ENCODE measurements around the gene SLC25A53. TPM values are rescaled to one million over a fixed set of nuclear protein-coding genes. Genes with fewer than 3 reads are reported as not detected.
"Not testable (repeated sequence)": the region's sequence is repeated elsewhere in the genome, so short reads cannot be mapped to it uniquely, and the experiment has no call there.

The SLC25A53 gene
- total RNA-seq, 1 donor from 2014 or later: 4.1 TPM

GRCh38 chrX:104085477-104085876 is 71.3 kb downstream of the SLC25A53 start:
- H3K27ac Mint-ChIP-seq (ENCODE audit: unreplicated experiment): no peak overlapping the region
- no peaks in the 10 kb centered on the region for H3K4me1 Mint-ChIP-seq (ENCODE audit: unreplicated experiment)
- peaks cover 6% of the 10 kb centered on the region for H3K9me3 Mint-ChIP-seq (ENCODE audit: unreplicated experiment)
- no peaks in the 10 kb centered on the region for H3K36me3 Mint-ChIP-seq (ENCODE audit: unreplicated experiment)
- H3K27me3 Mint-ChIP-seq (ENCODE audit: unreplicated experiment): no peaks in the 10 kb centered on the region
- no peak for TF ChIP-seq CTCF (IDR thresholded peaks at IDR 0.05)
- no peak overlapping the region for H3K4me3 Mint-ChIP-seq (ENCODE audit: unreplicated experiment)
- no peak for DNase-seq (ENCODE audit: extremely low spot score, unreplicated experiment)

- H3K36me3 Mint-ChIP-seq (ENCODE audit: unreplicated experiment): no peaks in the 10 kb centered on the region
- DNase-seq (ENCODE audit: extremely low spot score, unreplicated experiment): no peak
- no peak for TF ChIP-seq CTCF (IDR thresholded peaks at IDR 0.05)
- H3K9me3 Mint-ChIP-seq (ENCODE audit: unreplicated experiment): peaks cover 6% of the 10 kb centered on the region
- H3K27ac Mint-ChIP-seq (ENCODE audit: unreplicated experiment): no peak overlapping the region
- no peak overlapping the region for H3K4me3 Mint-ChIP-seq (ENCODE audit: unreplicated experiment)
- no peaks in the 10 kb centered on the region for H3K27me3 Mint-ChIP-seq (ENCODE audit: unreplicated experiment)
- H3K4me1 Mint-ChIP-seq (ENCODE audit: unreplicated experiment): no peaks in the 10 kb centered on the region
Observed at GRCh38 chrX:104084534-104085277, 72.1 kb downstream of the SLC25A53 start.

GRCh38 chrX:104084063-104084462 is 72.7 kb downstream of the SLC25A53 start:
- Mint-ChIP-seq H3K27me3 (ENCODE audit: unreplicated experiment) (no peaks in the 10 kb centered on the region), H3K36me3 (ENCODE audit: unreplicated experiment) (no peaks in the 10 kb centered on the region), H3K4me3 (ENCODE audit: unreplicated experiment) (no peak overlapping the region), H3K4me1 (ENCODE audit: unreplicated experiment) (no peaks in the 10 kb centered on the region), H3K27ac (ENCODE audit: unreplicated experiment) (no peak overlapping the region), H3K9me3 (ENCODE audit: unreplicated experiment) (peaks cover 6% of the 10 kb centered on the region)
- TF ChIP-seq CTCF (IDR thresholded peaks at IDR 0.05): no peak
- peak; percentile 81 for DNase-seq (ENCODE audit: extremely low spot score, unreplicated experiment)

GRCh38 chrX:104077854-104078253 is 79.0 kb downstream of the SLC25A53 start:
- not testable (repeated sequence) for DNase-seq (ENCODE audit: extremely low spot score, unreplicated experiment); H3K36me3 Mint-ChIP-seq (ENCODE audit: unreplicated experiment); H3K9me3 Mint-ChIP-seq (ENCODE audit: unreplicated experiment); H3K4me1 Mint-ChIP-seq (ENCODE audit: unreplicated experiment); H3K27ac Mint-ChIP-seq (ENCODE audit: unreplicated experiment); H3K27me3 Mint-ChIP-seq (ENCODE audit: unreplicated experiment); H3K4me3 Mint-ChIP-seq (ENCODE audit: unreplicated experiment)

- H3K4me1 Mint-ChIP-seq (ENCODE audit: unreplicated experiment); H3K4me3 Mint-ChIP-seq (ENCODE audit: unreplicated experiment); H3K9me3 Mint-ChIP-seq (ENCODE audit: unreplicated experiment); H3K27me3 Mint-ChIP-seq (ENCODE audit: unreplicated experiment); H3K27ac Mint-ChIP-seq (ENCODE audit: unreplicated experiment); H3K36me3 Mint-ChIP-seq (ENCODE audit: unreplicated experiment); DNase-seq (ENCODE audit: extremely low spot score, unreplicated experiment): not testable (repeated sequence)
Observed at GRCh38 chrX:104075778-104076445, 80.9 kb downstream of the SLC25A53 start, which contains the start of gene TMSB15C. Gene TMSB15C, minus strand, starts transcription at chrX:104076236.

- not testable (repeated sequence) for H3K36me3 Mint-ChIP-seq (ENCODE audit: unreplicated experiment); DNase-seq (ENCODE audit: extremely low spot score, unreplicated experiment); H3K4me1 Mint-ChIP-seq (ENCODE audit: unreplicated experiment); H3K27ac Mint-ChIP-seq (ENCODE audit: unreplicated experiment); H3K9me3 Mint-ChIP-seq (ENCODE audit: unreplicated experiment); H3K27me3 Mint-ChIP-seq (ENCODE audit: unreplicated experiment); H3K4me3 Mint-ChIP-seq (ENCODE audit: unreplicated experiment)
Observed at GRCh38 chrX:104062636-104063035, 94.2 kb downstream of the SLC25A53 start.

GRCh38 chrX:104054956-104055355 is 101.9 kb downstream of the SLC25A53 start:
- not testable (repeated sequence) for H3K27me3 Mint-ChIP-seq (ENCODE audit: unreplicated experiment); H3K4me3 Mint-ChIP-seq (ENCODE audit: unreplicated experiment); DNase-seq (ENCODE audit: extremely low spot score, unreplicated experiment); H3K27ac Mint-ChIP-seq (ENCODE audit: unreplicated experiment); H3K9me3 Mint-ChIP-seq (ENCODE audit: unreplicated experiment); H3K4me1 Mint-ChIP-seq (ENCODE audit: unreplicated experiment); H3K36me3 Mint-ChIP-seq (ENCODE audit: unreplicated experiment)
